DOHH2 (cell line): ENCODE results near the gene PDCD5.
"Not testable (repeated sequence)": the region's sequence is repeated elsewhere in the genome, so short reads cannot be mapped to it uniquely, and the experiment has no call there.

Experiments
- EZH2phosphoT487 ChIP-seq: fragments of 200-600 bp; sonication (generic); IDR thresholded peaks from 2 replicates; pipeline ENCODE4 v1.6.1; 2017; ENCODE audit warnings: borderline replicate concordance, mild to moderate bottlenecking, antibody characterized with exemption, low read length, moderate library complexity, mixed read lengths
- TF ChIP-seq, protein P1 (sequence below): fragments of 200-600 bp; sonication (generic); IDR thresholded peaks from one replicate; pipeline ENCODE4 v1.5.1; 2014; ENCODE audit warnings: antibody characterized with exemption, mild to moderate bottlenecking, low read depth, low read length; ENCODE audit not compliant: poor library complexity, severe bottlenecking

DNA sequence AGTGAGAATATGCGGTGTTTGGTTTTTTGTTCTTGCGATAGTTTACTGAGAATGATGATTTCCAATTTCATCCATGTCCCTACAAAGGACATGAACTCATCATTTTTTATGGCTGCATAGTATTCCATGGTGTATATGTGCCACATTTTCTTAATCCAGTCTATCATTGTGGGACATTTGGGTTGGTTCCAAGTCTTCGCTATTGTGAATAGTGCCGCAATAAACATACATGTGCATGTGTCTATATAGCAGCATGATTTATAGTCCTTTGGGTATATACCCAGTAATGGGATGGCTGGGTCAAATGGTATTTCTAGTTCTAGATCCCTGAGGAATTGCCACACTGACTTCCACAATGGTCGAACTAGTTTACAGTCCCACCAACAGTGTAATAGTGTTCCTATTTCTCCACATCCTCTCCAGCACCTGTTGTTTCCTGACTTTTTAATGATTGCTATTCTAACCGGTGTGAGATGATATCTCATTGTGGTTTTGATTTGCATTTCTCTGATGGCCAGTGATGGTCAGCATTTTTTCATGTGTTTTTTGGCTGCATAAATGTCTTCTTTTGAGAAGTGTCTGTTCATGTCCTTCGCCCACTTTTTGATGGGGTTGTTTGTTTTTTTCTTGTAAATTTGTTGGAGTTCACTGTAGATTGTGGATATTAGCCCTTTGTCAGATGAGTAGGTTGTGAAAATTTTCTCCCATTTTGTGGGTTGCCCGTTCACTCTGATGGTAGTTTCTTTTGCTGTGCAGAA is 6.9 kb downstream of the PDCD5 start:
- TF ChIP-seq, protein P1, sequence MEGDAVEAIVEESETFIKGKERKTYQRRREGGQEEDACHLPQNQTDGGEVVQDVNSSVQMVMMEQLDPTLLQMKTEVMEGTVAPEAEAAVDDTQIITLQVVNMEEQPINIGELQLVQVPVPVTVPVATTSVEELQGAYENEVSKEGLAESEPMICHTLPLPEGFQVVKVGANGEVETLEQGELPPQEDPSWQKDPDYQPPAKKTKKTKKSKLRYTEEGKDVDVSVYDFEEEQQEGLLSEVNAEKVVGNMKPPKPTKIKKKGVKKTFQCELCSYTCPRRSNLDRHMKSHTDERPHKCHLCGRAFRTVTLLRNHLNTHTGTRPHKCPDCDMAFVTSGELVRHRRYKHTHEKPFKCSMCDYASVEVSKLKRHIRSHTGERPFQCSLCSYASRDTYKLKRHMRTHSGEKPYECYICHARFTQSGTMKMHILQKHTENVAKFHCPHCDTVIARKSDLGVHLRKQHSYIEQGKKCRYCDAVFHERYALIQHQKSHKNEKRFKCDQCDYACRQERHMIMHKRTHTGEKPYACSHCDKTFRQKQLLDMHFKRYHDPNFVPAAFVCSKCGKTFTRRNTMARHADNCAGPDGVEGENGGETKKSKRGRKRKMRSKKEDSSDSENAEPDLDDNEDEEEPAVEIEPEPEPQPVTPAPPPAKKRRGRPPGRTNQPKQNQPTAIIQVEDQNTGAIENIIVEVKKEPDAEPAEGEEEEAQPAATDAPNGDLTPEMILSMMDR = not testable (repeated sequence)
- not testable (repeated sequence) for TF ChIP-seq EZH2phosphoT487
